Panc1 (cell line): ENCODE data around the gene HNF4A. TPM values are rescaled to one million over a fixed set of nuclear protein-coding genes. Genes with fewer than 3 reads are reported as not detected.

ENCODE experiments used
- ATAC-seq: fragments of 200-7000 bp; cut with Tn5 transposase; 2 replicates; pipeline ENCODE4 v1.9.1; 2020; ENCODE audit warnings: mild to moderate bottlenecking, moderate library complexity
- BruUV-seq: library from RNA; stranded (reverse); fragments of 400-500 nt; replicated peaks from 2 replicates; lab custom pipeline; 2021; lab: Mats Ljungman, UMichigan
- CTCF ChIA-PET: fragments of 300-600 bp; sonication (Branson Sonifier 250); formaldehyde crosslinking; loops from one replicate; lab custom pipeline; 2022; ENCODE audit warnings: antibody characterized with exemption; lab: Charles Lee
- POLR2A ChIA-PET: fragments of 300-600 bp; sonication (Branson Sonifier 250); formaldehyde crosslinking; loops from one replicate; lab custom pipeline; 2022; ENCODE audit warnings: antibody characterized with exemption; lab: Charles Lee
- DNase-seq: peaks from one replicate; pipeline ENCODE4 v3.0.0-alpha.2; 2010; ENCODE audit warnings: low read depth, low spot score
- H3K27ac ChIP-seq: 2 replicates; pipeline ENCODE4 v1.5.1; 2011; ENCODE audit warnings: mild to moderate bottlenecking, low read length, inconsistent platforms
- H3K27me3 ChIP-seq: fragments of 200-500 bp; sonication (Bioruptor generic); 2 replicates; pipeline ENCODE4 v1.6.0; 2014; ENCODE audit warnings: low read length, inconsistent platforms; ENCODE audit not compliant: control insufficient read depth, insufficient read depth
- H3K36me3 ChIP-seq: fragments of 200-500 bp; sonication (Bioruptor generic); 2 replicates; pipeline ENCODE4 v1.5.1; 2014; ENCODE audit warnings: inconsistent platforms, mild to moderate bottlenecking, low read length, moderate library complexity; ENCODE audit not compliant: control insufficient read depth, insufficient read depth
- H3K4me1 ChIP-seq: 2 replicates; pipeline ENCODE4 v1.5.1; 2011; ENCODE audit warnings: inconsistent platforms, mild to moderate bottlenecking, low read length, moderate library complexity; ENCODE audit not compliant: control insufficient read depth, insufficient read depth
- H3K4me3 ChIP-seq, 2 experiments: 2 replicates each; pipeline ENCODE4 v1.5.1; 2011 to 2012; ENCODE audit warnings: low read depth in 2 of 2, low read length in 2 of 2, mild to moderate bottlenecking in 2 of 2, inconsistent platforms in 1 of 2, moderate library complexity in 1 of 2
- H3K9me3 ChIP-seq: fragments of 200-500 bp; sonication (Bioruptor generic); 2 replicates; pipeline ENCODE4 v1.5.1; 2014; ENCODE audit warnings: low read depth, mild to moderate bottlenecking, inconsistent platforms, low read length, moderate library complexity; ENCODE audit not compliant: control insufficient read depth, insufficient read depth
- POLR2AphosphoS5 ChIP-seq: IDR thresholded peaks from 2 replicates; pipeline ENCODE4 v1.6.1; 2012; ENCODE audit warnings: mild to moderate bottlenecking, low read depth, low read length, moderate library complexity
- SIN3A ChIP-seq: IDR thresholded peaks from 2 replicates; pipeline ENCODE4 v1.6.1; 2012; ENCODE audit warnings: low read depth, mild to moderate bottlenecking, low read length, moderate library complexity, borderline replicate concordance; ENCODE audit not compliant: insufficient read depth
- TCF7L2 ChIP-seq: IDR thresholded peaks from 2 replicates; pipeline ENCODE4 v1.6.1; 2011; ENCODE audit warnings: mild to moderate bottlenecking, low read depth, low read length, inconsistent platforms
- in situ Hi-C: cut with HindIII; loops from 2 replicates; pipeline ENCODE4 v1.10.0; 2016; ENCODE audit warnings: low sequenced_read_pairs, low pct_unique_long_range_greater_than_20kb
- intact Hi-C: fragments of 100-400 bp; cut with micrococcal nuclease; formaldehyde crosslinking; loops from one replicate; pipeline ENCODE4 v1.10.0; 2022; ENCODE audit not compliant: unreplicated experiment
- total RNA-seq: library from RNA; stranded (reverse); gene quantifications from one replicate; pipeline ENCODE4 v1.2.1, GENCODE V29; 2021; ENCODE audit not compliant: unreplicated experiment
- TF ChIP-seq, protein P1 (sequence below): fragments of 450-650 bp; IDR thresholded peaks from 2 replicates; pipeline ENCODE4 v1.5.1; 2017; ENCODE audit warnings: mild to moderate bottlenecking
- TF ChIP-seq, protein P2 (sequence below), 2 experiments: IDR thresholded peaks; 2 replicates each; pipeline ENCODE4 v1.6.1; 2011 to 2012; ENCODE audit warnings: low read depth in 2 of 2, control low read depth in 1 of 2, low read length in 1 of 2, mild to moderate bottlenecking in 1 of 2, moderate library complexity in 1 of 2; ENCODE audit not compliant: insufficient read depth in 1 of 2

The HNF4A gene
- total RNA-seq, 1 experiment from 2014 or later: 0.28 TPM

DNA sequence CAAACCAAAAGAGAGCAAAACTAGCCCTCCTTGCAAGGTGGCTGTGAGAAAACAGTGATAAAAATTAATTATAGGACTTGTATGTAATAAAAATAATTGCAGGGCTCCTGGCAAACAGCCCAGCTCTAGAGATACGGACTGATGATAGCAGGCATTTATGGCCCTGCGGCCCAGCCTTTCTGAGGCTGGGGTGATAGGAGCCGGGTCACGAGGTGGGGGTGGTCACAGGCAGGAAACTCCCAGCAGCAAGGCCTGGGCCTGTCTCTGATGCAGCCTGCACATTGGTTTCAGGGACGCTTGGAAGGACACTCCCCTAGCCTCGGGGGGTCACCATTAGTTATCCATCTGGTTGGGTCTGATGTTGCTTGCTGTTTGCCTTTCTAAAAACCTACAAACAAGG, 101.5 kb downstream of the HNF4A start:
- in situ Hi-C loops: no loop called here
- no peaks in the 10 kb centered on the region for H3K9me3 ChIP-seq

DNA sequence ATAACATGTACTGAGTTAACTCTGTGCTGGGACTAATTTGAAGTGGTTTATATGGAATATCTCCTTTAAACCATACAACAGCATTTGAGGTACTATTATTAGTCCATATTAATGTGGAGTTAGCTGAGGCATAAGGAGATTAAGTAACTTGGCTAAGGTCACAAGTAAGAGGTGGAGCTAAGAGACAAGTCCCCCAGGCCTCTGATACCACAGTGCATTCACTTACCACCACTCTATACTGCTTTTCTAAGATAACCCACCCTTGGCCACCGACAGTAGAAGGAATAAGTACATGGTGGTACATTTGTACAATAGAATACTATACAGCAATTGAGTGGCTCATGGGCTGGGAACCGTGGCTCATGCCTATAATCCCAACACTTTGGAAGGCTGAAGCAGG, 103.8 kb downstream of the HNF4A start:
- H3K9me3 ChIP-seq: no peaks in the 10 kb centered on the region
- DNase-seq (no peak), ATAC-seq (no peak)
- H3K4me3 ChIP-seq: no peak overlapping the region
- no TSS peak for BruUV-seq
- ChIA-PET POLR2A (no interaction called here), CTCF (no interaction called here)
- H3K27me3 ChIP-seq: no peaks in the 10 kb centered on the region
- H3K27ac ChIP-seq: no peak overlapping the region
- in situ Hi-C loops (no loop called here), intact Hi-C loops (loop anchor here (5.0 kb wide), 1 partner anchor 242 kb away; no protein-coding TSS in a partner anchor)
- no peaks in the 10 kb centered on the region for H3K4me1 ChIP-seq
- TF ChIP-seq, protein P1, sequence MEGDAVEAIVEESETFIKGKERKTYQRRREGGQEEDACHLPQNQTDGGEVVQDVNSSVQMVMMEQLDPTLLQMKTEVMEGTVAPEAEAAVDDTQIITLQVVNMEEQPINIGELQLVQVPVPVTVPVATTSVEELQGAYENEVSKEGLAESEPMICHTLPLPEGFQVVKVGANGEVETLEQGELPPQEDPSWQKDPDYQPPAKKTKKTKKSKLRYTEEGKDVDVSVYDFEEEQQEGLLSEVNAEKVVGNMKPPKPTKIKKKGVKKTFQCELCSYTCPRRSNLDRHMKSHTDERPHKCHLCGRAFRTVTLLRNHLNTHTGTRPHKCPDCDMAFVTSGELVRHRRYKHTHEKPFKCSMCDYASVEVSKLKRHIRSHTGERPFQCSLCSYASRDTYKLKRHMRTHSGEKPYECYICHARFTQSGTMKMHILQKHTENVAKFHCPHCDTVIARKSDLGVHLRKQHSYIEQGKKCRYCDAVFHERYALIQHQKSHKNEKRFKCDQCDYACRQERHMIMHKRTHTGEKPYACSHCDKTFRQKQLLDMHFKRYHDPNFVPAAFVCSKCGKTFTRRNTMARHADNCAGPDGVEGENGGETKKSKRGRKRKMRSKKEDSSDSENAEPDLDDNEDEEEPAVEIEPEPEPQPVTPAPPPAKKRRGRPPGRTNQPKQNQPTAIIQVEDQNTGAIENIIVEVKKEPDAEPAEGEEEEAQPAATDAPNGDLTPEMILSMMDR: no peak
- TF ChIP-seq POLR2AphosphoS5: no peak
- TF ChIP-seq, protein P2, sequence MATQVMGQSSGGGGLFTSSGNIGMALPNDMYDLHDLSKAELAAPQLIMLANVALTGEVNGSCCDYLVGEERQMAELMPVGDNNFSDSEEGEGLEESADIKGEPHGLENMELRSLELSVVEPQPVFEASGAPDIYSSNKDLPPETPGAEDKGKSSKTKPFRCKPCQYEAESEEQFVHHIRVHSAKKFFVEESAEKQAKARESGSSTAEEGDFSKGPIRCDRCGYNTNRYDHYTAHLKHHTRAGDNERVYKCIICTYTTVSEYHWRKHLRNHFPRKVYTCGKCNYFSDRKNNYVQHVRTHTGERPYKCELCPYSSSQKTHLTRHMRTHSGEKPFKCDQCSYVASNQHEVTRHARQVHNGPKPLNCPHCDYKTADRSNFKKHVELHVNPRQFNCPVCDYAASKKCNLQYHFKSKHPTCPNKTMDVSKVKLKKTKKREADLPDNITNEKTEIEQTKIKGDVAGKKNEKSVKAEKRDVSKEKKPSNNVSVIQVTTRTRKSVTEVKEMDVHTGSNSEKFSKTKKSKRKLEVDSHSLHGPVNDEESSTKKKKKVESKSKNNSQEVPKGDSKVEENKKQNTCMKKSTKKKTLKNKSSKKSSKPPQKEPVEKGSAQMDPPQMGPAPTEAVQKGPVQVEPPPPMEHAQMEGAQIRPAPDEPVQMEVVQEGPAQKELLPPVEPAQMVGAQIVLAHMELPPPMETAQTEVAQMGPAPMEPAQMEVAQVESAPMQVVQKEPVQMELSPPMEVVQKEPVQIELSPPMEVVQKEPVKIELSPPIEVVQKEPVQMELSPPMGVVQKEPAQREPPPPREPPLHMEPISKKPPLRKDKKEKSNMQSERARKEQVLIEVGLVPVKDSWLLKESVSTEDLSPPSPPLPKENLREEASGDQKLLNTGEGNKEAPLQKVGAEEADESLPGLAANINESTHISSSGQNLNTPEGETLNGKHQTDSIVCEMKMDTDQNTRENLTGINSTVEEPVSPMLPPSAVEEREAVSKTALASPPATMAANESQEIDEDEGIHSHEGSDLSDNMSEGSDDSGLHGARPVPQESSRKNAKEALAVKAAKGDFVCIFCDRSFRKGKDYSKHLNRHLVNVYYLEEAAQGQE (IDR thresholded peaks at IDR 0.05; ENCODE audit: insufficient read depth in 1 of 2, low read depth in 2 of 2, low read length in 1 of 2): no peak
- TF ChIP-seq SIN3A: no peak
- TF ChIP-seq TCF7L2: no peak
- H3K36me3 ChIP-seq: no peaks in the 10 kb centered on the region

More for the DNA sequence above, 101.5 kb downstream of the HNF4A start:
- H3K27me3 ChIP-seq: no peaks in the 10 kb centered on the region
- DNase-seq (no peak), ATAC-seq (no peak)
- no TSS peak for BruUV-seq
- no peak overlapping the region for H3K4me3 ChIP-seq
- TF ChIP-seq TCF7L2 (no peak), SIN3A (no peak), POLR2AphosphoS5 (no peak)
- TF ChIP-seq, protein P2 (IDR thresholded peaks at IDR 0.05; ENCODE audit: insufficient read depth in 1 of 2, low read depth in 2 of 2, low read length in 1 of 2): no peak
- TF ChIP-seq, protein P1: no peak
- H3K4me1 ChIP-seq: no peaks in the 10 kb centered on the region
- H3K27ac ChIP-seq: no peak overlapping the region
- intact Hi-C loops: loop anchor here (5.0 kb wide), 1 partner anchor 240 kb away; no protein-coding TSS in a partner anchor
- H3K36me3 ChIP-seq: no peaks in the 10 kb centered on the region
- POLR2A ChIA-PET: no interaction called here
- CTCF ChIA-PET: no interaction called here
